ENCODE data around the gene KRTAP21-1. TPM values are rescaled to one million over a fixed set of nuclear protein-coding genes. Genes with fewer than 3 reads are reported as not detected.

KRTAP21-1 gene
- total RNA-seq, 1 donor from 2014 or later: not detected

- H3K4me3 ChIP-seq (ENCODE audit: low read depth, low read length): no peak within 1 kb of the TSS
- no peak for TF ChIP-seq CTCF (conservative IDR thresholded peaks at IDR 0.05; ENCODE audit: low read depth, low read length)
- DNase-seq (ENCODE audit: low read depth): no peak
Measured at GRCh38 chr21:30747159-30747558, 8.1 kb downstream of the KRTAP21-1 start, which contains the start of gene KRTAP21-2. KRTAP21-2 (minus strand) TSS chr21:30747259; CDS start chr21:30747202, 57 bp downstream.

DNA sequence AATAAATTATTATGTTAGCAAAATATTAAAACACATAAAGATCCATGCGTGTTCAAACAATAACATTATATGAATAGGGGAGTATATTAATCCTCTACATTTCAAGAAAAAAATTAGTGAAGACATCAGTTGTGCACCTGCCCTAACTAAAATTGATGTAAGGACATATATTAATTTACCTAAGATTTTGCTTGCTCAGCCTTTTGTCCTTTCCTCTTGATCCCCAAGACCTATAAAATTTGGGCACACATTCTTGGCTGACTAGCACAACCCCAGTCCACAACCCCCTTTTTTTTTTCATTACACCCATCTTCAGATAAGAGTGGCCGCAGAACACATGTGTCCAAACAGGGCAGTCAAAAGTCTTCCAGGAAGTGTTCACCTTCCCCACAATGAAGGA lies 14.8 kb downstream of the KRTAP21-1 start:
- no peak overlapping the region for H3K4me3 ChIP-seq (ENCODE audit: low read depth, low read length)
- TF ChIP-seq CTCF (conservative IDR thresholded peaks at IDR 0.05; ENCODE audit: low read depth, low read length): no peak
- no peak for DNase-seq (ENCODE audit: low read depth)

DNA sequence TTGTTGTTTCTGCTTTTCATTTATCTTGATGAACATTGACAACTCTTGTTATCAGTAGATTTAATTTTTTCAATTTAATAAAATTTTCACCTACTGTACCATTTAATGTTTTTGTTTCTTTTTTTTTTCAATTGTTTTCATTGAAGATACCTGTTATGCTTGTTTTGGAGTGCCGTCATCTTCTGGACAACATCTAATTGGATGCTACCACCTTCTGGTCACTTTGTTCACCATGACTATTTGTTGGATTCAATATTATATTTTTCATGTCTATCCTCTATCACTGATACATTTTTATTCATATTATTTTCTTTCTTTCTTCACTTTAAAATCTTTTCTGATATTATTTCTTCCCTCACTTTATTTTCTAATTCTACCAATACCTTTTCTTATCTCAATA lies 22.2 kb downstream of the KRTAP21-1 start:
- DNase-seq (ENCODE audit: low read depth): no peak
- TF ChIP-seq CTCF (conservative IDR thresholded peaks at IDR 0.05; ENCODE audit: low read depth, low read length): no peak
- H3K4me3 ChIP-seq (ENCODE audit: low read depth, low read length): no peak overlapping the region

GRCh38 chr21:30726726-30727125 lies 28.5 kb downstream of the KRTAP21-1 start:
- no peak for DNase-seq (ENCODE audit: low read depth)
- no peak for TF ChIP-seq CTCF (conservative IDR thresholded peaks at IDR 0.05; ENCODE audit: low read depth, low read length)
- H3K4me3 ChIP-seq (ENCODE audit: low read depth, low read length): no peak overlapping the region

DNA sequence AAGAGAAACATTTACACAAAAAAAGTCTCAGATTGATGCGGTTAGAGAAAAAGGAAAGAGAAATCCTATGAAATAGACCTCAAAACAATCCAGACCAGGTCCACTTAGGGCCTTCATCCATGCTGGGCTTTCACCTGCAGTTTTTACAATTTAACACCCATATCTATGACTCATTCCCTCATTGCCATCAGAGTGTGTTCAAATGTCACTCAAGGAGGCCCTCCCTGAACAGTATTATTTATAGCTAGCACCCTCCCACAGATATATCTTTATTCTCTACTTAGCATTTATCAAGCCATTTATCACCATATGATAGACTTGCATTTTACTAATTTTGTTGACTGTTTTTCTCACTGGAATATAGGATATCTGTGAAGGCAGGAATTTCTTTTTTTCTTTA lies 35.8 kb downstream of the KRTAP21-1 start:
- DNase-seq (ENCODE audit: low read depth): no peak
- no peak for TF ChIP-seq CTCF (conservative IDR thresholded peaks at IDR 0.05; ENCODE audit: low read depth, low read length)
- no peak overlapping the region for H3K4me3 ChIP-seq (ENCODE audit: low read depth, low read length)

GRCh38 chr21:30718239-30718909 lies 36.9 kb downstream of the KRTAP21-1 start, which contains the start of gene KRTAP21-3:
KRTAP21-3 (minus strand) TSS chr21:30718777; CDS start chr21:30718759, 18 bp downstream.
- TF ChIP-seq CTCF (conservative IDR thresholded peaks at IDR 0.05; ENCODE audit: low read depth, low read length): no peak
- no peak within 1 kb of the TSS for H3K4me3 ChIP-seq (ENCODE audit: low read depth, low read length)
- DNase-seq (ENCODE audit: low read depth): no peak

GRCh38 chr21:30717105-30717504 lies 38.1 kb downstream of the KRTAP21-1 start:
- no peak for TF ChIP-seq CTCF (conservative IDR thresholded peaks at IDR 0.05; ENCODE audit: low read depth, low read length)
- no peak overlapping the region for H3K4me3 ChIP-seq (ENCODE audit: low read depth, low read length)
- DNase-seq (ENCODE audit: low read depth): no peak
